GM12878 (cell line): ENCODE results near the gene RPS10. TPM values are rescaled to one million over a fixed set of nuclear protein-coding genes. Genes with fewer than 3 reads are reported as not detected.

ENCODE experiments used
- BRCA1 ChIP-seq: IDR thresholded peaks from 2 replicates; pipeline ENCODE4 v1.6.1; 2011; ENCODE audit warnings: low read depth, low read length, improper control_type of control experiment
- CREM ChIP-seq: IDR thresholded peaks from 2 replicates; pipeline ENCODE4 v1.6.1; 2014; ENCODE audit warnings: antibody characterized with exemption, low read depth
- EGR1 ChIP-seq, 2 experiments: IDR thresholded peaks; 1 replicate in 1 of 2; 2 replicates in 1 of 2; pipeline ENCODE4 v1.6.1; 2011 to 2012; ENCODE audit warnings: low read depth in 2 of 2, low read length in 2 of 2, borderline replicate concordance in 1 of 2, mild to moderate bottlenecking in 1 of 2, moderate library complexity in 1 of 2
- GABPA ChIP-seq: IDR thresholded peaks from 2 replicates; pipeline ENCODE4 v1.6.1; 2014; ENCODE audit warnings: antibody characterized with exemption, low read depth, mild to moderate bottlenecking, inconsistent platforms
- IKZF1 ChIP-seq: fragments of 450-650 bp; conservative IDR thresholded peaks from 2 replicates; pipeline ENCODE4 v1.6.1; 2017; ENCODE audit warnings: antibody characterized with exemption, mild to moderate bottlenecking
- NFYB ChIP-seq: IDR thresholded peaks from 2 replicates; pipeline ENCODE4 v1.6.1; 2011; ENCODE audit warnings: low read depth, mild to moderate bottlenecking, low read length, improper control_type of control experiment, moderate library complexity; ENCODE audit not compliant: insufficient read depth
- NR2F1 ChIP-seq: fragments of 450-650 bp; conservative IDR thresholded peaks from 2 replicates; pipeline ENCODE4 v1.6.1; 2017; ENCODE audit warnings: mild to moderate bottlenecking
- ZBED1 ChIP-seq: IDR thresholded peaks from 2 replicates; pipeline ENCODE4 v1.6.1; 2016; ENCODE audit warnings: borderline replicate concordance
- ZNF207 ChIP-seq: fragments of 450-650 bp; IDR thresholded peaks from 2 replicates; pipeline ENCODE4 v1.6.1; 2014; ENCODE audit warnings: antibody characterized with exemption, mild to moderate bottlenecking, borderline replicate concordance
- ZNF217 ChIP-seq: fragments of 450-650 bp; IDR thresholded peaks from 2 replicates; pipeline ENCODE4 v1.6.1; 2017; ENCODE audit warnings: antibody characterized with exemption, mild to moderate bottlenecking
- ZZZ3 ChIP-seq: IDR thresholded peaks from 2 replicates; pipeline ENCODE4 v1.6.1; 2011; ENCODE audit warnings: low read depth; ENCODE audit not compliant: control insufficient read depth, insufficient read length
- polyA plus RNA-seq, 11 experiments: library from polyadenylated mRNA; depleted of rRNA in 4 of 11; unstranded in 6 of 11; stranded (reverse) in 5 of 11; fragments of >200 nt; fragmentation: Nextera tagmentation in 4 of 11; fragmentation: Illumina TruSeq in 1 of 11; extraction: Ambion mirVana in 4 of 11; extraction: Trizol in 1 of 11; gene quantifications; 1 replicate in 1 of 11; 2 replicates in 10 of 11; pipeline versions ENCODE4 v1.2.1 to v1.2.3, GENCODE V29; 2011 to 2016; ENCODE audit warnings: inconsistent platforms in 2 of 11, missing spikeins in 2 of 11, low read depth in 1 of 11
- total RNA-seq, 4 experiments: library from RNA; depleted of rRNA in 3 of 4; stranded (reverse); fragments of >200 nt in 3 of 4; fragmentation: Illumina TruSeq in 1 of 4; extraction: Trizol in 1 of 4; gene quantifications; 2 replicates each; pipeline versions ENCODE4 v1.2.1 to v1.2.3, GENCODE V29; 2013 to 2021
- TF ChIP-seq, protein P1 (sequence below): fragments of 450-650 bp; IDR thresholded peaks from 2 replicates; pipeline ENCODE4 v1.6.1; 2017; ENCODE audit warnings: antibody characterized with exemption, mild to moderate bottlenecking, moderate library complexity
- TF ChIP-seq, protein P2 (sequence below): fragments of 450-650 bp; IDR thresholded peaks from 2 replicates; pipeline ENCODE4 v1.6.1; 2017; ENCODE audit warnings: low read depth, mild to moderate bottlenecking, moderate library complexity
- TF ChIP-seq, protein P3 (sequence below): IDR thresholded peaks from 2 replicates; pipeline ENCODE4 v1.6.1; 2011; ENCODE audit warnings: borderline replicate concordance, low read depth, mild to moderate bottlenecking, moderate library complexity, low read length; ENCODE audit not compliant: insufficient read depth, poor library complexity, severe bottlenecking
- TF ChIP-seq, protein P4 (sequence below): IDR thresholded peaks from 2 replicates; pipeline ENCODE4 v1.6.1; 2011; ENCODE audit warnings: low read depth, low read length, improper control_type of control experiment, borderline replicate concordance
- TF ChIP-seq, protein P5 (sequence below): IDR thresholded peaks from 2 replicates; pipeline ENCODE4 v1.6.1; 2012; ENCODE audit warnings: mild to moderate bottlenecking, low read depth, low read length
- TF ChIP-seq, protein P6 (sequence below): IDR thresholded peaks from 2 replicates; pipeline ENCODE4 v1.6.1; 2011; ENCODE audit warnings: borderline replicate concordance, low read depth, mild to moderate bottlenecking, moderate library complexity, mixed read lengths, low read length; ENCODE audit not compliant: insufficient read depth; ENCODE audit errors: extremely low read length

Gene RPS10
- total and polyA plus RNA-seq, 10 of the 15 experiments (the other 5 are each of a cell fraction or from before 2014, with no cell fraction given): 1,546 to 3,970 (median 2,813) TPM

DNA sequence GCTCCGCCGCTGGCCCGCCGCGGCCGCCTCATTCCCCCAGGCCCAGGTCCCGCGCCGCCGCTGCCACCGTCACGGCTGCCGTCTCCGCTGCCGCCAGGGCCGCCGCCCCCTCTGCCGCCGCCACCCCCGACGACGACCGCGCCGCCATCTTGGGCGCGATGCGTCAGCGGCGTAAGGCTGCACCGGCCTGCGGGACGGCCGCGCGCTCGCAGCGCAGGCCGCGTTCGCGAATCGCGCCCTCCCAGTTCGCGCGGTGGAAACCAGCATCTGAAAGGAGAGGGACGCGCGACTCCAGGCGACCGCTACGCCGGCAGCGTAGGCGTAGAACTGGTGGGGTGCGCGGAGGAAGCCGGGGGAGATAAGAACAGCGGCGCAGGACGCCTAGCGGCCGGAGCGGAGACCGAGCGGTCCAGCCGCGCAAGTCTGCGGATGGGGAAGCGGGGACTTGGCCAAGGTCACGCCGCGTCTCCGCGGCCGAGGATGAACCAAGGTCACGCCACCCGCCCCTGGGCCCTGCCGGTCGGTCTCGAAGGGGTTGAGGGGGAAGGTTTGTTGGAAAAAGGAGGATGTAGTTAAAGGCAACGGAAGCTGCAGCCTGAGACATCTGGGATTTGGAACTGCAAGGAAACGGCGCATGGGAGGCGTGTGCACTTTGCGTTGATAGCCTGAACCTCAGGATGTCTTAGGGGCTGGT, 33.2 kb downstream of the RPS10 start, which contains the start of gene NUDT3 (continued):
- TF ChIP-seq GABPA (no peak), BRCA1 (no peak), EGR1 (IDR thresholded peaks at IDR 0.05; ENCODE audit: borderline replicate concordance in 1 of 2, low read depth in 2 of 2, low read length in 2 of 2) (peak; percentile 65 to 97; a peak in 2 of 3 replicates), NR2F1 (peak; percentile 75), NFYB (no peak), CREM (peak; percentile 40; the same call in 1 of the 2 replicates), ZNF207 (peak; percentile 75), ZNF217 (peak; percentile 100), ZZZ3 (no peak), ZBED1 (no peak), IKZF1 (peak; percentile 98)
- TF ChIP-seq, protein P1, sequence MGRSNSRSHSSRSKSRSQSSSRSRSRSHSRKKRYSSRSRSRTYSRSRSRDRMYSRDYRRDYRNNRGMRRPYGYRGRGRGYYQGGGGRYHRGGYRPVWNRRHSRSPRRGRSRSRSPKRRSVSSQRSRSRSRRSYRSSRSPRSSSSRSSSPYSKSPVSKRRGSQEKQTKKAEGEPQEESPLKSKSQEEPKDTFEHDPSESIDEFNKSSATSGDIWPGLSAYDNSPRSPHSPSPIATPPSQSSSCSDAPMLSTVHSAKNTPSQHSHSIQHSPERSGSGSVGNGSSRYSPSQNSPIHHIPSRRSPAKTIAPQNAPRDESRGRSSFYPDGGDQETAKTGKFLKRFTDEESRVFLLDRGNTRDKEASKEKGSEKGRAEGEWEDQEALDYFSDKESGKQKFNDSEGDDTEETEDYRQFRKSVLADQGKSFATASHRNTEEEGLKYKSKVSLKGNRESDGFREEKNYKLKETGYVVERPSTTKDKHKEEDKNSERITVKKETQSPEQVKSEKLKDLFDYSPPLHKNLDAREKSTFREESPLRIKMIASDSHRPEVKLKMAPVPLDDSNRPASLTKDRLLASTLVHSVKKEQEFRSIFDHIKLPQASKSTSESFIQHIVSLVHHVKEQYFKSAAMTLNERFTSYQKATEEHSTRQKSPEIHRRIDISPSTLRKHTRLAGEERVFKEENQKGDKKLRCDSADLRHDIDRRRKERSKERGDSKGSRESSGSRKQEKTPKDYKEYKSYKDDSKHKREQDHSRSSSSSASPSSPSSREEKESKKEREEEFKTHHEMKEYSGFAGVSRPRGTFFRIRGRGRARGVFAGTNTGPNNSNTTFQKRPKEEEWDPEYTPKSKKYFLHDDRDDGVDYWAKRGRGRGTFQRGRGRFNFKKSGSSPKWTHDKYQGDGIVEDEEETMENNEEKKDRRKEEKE: no peak
- TF ChIP-seq, protein P2, sequence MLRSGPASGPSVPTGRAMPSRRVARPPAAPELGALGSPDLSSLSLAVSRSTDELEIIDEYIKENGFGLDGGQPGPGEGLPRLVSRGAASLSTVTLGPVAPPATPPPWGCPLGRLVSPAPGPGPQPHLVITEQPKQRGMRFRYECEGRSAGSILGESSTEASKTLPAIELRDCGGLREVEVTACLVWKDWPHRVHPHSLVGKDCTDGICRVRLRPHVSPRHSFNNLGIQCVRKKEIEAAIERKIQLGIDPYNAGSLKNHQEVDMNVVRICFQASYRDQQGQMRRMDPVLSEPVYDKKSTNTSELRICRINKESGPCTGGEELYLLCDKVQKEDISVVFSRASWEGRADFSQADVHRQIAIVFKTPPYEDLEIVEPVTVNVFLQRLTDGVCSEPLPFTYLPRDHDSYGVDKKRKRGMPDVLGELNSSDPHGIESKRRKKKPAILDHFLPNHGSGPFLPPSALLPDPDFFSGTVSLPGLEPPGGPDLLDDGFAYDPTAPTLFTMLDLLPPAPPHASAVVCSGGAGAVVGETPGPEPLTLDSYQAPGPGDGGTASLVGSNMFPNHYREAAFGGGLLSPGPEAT: peak; percentile 53
- TF ChIP-seq, protein P3, sequence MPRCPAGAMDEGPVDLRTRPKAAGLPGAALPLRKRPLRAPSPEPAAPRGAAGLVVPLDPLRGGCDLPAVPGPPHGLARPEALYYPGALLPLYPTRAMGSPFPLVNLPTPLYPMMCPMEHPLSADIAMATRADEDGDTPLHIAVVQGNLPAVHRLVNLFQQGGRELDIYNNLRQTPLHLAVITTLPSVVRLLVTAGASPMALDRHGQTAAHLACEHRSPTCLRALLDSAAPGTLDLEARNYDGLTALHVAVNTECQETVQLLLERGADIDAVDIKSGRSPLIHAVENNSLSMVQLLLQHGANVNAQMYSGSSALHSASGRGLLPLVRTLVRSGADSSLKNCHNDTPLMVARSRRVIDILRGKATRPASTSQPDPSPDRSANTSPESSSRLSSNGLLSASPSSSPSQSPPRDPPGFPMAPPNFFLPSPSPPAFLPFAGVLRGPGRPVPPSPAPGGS: peak; percentile 59
- TF ChIP-seq, protein P4, sequence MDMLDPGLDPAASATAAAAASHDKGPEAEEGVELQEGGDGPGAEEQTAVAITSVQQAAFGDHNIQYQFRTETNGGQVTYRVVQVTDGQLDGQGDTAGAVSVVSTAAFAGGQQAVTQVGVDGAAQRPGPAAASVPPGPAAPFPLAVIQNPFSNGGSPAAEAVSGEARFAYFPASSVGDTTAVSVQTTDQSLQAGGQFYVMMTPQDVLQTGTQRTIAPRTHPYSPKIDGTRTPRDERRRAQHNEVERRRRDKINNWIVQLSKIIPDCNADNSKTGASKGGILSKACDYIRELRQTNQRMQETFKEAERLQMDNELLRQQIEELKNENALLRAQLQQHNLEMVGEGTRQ: no peak
- TF ChIP-seq, protein P5, sequence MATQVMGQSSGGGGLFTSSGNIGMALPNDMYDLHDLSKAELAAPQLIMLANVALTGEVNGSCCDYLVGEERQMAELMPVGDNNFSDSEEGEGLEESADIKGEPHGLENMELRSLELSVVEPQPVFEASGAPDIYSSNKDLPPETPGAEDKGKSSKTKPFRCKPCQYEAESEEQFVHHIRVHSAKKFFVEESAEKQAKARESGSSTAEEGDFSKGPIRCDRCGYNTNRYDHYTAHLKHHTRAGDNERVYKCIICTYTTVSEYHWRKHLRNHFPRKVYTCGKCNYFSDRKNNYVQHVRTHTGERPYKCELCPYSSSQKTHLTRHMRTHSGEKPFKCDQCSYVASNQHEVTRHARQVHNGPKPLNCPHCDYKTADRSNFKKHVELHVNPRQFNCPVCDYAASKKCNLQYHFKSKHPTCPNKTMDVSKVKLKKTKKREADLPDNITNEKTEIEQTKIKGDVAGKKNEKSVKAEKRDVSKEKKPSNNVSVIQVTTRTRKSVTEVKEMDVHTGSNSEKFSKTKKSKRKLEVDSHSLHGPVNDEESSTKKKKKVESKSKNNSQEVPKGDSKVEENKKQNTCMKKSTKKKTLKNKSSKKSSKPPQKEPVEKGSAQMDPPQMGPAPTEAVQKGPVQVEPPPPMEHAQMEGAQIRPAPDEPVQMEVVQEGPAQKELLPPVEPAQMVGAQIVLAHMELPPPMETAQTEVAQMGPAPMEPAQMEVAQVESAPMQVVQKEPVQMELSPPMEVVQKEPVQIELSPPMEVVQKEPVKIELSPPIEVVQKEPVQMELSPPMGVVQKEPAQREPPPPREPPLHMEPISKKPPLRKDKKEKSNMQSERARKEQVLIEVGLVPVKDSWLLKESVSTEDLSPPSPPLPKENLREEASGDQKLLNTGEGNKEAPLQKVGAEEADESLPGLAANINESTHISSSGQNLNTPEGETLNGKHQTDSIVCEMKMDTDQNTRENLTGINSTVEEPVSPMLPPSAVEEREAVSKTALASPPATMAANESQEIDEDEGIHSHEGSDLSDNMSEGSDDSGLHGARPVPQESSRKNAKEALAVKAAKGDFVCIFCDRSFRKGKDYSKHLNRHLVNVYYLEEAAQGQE: no peak
- TF ChIP-seq, protein P6, sequence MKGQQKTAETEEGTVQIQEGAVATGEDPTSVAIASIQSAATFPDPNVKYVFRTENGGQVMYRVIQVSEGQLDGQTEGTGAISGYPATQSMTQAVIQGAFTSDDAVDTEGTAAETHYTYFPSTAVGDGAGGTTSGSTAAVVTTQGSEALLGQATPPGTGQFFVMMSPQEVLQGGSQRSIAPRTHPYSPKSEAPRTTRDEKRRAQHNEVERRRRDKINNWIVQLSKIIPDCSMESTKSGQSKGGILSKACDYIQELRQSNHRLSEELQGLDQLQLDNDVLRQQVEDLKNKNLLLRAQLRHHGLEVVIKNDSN: no peak
